Measurements from ENCODE around the gene RAI1. TPM values are rescaled to one million over a fixed set of nuclear protein-coding genes. Genes with fewer than 3 reads are reported as not detected.
A peak's percentile ranks its signal among the peaks of the same experiment; 100 is the strongest.

The RAI1 gene
- total and polyA plus RNA-seq, 2 of the 13 experiments (the other 11 are each of a cell fraction or from before 2014, with no cell fraction given) = 3.4 to 5.2 TPM

DNA sequence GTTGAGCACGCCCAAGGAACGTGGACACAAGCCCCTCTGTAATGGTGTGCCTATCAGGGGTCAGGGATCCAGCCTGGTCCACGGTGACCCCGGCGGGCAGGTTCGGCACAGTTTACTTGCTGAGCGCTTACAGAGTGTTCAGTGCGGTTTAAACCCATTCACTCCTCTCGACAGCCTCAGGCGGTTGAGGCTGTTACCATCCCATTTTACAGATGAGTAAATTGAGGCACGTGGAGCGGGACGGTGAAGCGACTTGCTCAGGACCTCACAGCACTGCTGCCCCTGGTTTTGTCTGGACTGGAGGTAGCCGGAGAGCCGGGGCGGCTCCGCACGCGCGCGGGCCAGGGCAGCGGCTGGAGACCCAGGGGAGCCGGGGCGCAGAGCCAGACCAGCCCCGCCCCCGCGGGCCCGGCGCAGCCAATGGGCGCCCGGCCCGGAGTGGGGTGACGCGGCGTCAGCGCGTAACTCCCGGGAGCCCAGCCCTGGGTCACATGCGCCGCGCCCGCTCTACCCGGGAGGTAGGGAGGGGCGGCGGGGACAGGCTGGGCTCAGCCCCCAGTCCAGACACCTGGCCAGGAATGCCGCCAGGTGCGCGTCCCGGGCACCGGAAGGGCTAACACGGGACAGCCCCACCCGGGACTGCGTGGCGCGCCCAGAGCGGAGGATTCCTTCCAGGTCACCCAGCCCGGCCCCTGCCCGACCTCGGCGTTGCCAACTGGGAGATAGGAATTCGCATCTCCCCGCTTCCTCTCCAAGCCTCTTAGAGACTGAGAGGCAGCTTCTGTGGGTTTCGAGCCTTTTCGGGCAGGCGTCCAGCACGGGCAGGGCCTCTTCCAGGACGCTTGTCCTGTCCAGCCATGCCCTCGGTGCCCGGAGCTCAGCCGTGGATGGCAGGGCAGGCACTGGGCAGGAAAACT is 158.8 kb downstream of the RAI1 start (continued):
- TF ChIP-seq HNF4G (IDR thresholded peaks at IDR 0.05; ENCODE audit: borderline replicate concordance, low read depth, low read length) (no peak; the same call in 1 of the 2 replicates), HNF4G (CRISPR knock-in tag; IDR thresholded peaks at IDR 0.05; ENCODE audit: borderline replicate concordance, low read depth) (no peak; the same call in 1 of the 2 replicates), FOXO1 (CRISPR knock-in tag; IDR thresholded peaks at IDR 0.05) (peak; percentile 47), NR2C2 (CRISPR knock-in tag; IDR thresholded peaks at IDR 0.05; ENCODE audit: borderline replicate concordance) (peak; percentile 95), ZNF550 (CRISPR knock-in tag; IDR thresholded peaks at IDR 0.05; ENCODE audit: borderline replicate concordance) (no peak), NR2F1 (CRISPR knock-in tag; IDR thresholded peaks at IDR 0.05) (peak; percentile 50 to 62), ZNF441 (CRISPR knock-in tag; IDR thresholded peaks at IDR 0.05; ENCODE audit: borderline replicate concordance) (peak; percentile 75; the same call in 1 of the 2 replicates), ZNF12 (CRISPR knock-in tag; IDR thresholded peaks at IDR 0.05) (no peak), TMF1 (CRISPR knock-in tag; IDR thresholded peaks at IDR 0.05; ENCODE audit: low read depth) (peak; percentile 70; the same call in 1 of the 2 replicates)
- TF ChIP-seq, protein P1, sequence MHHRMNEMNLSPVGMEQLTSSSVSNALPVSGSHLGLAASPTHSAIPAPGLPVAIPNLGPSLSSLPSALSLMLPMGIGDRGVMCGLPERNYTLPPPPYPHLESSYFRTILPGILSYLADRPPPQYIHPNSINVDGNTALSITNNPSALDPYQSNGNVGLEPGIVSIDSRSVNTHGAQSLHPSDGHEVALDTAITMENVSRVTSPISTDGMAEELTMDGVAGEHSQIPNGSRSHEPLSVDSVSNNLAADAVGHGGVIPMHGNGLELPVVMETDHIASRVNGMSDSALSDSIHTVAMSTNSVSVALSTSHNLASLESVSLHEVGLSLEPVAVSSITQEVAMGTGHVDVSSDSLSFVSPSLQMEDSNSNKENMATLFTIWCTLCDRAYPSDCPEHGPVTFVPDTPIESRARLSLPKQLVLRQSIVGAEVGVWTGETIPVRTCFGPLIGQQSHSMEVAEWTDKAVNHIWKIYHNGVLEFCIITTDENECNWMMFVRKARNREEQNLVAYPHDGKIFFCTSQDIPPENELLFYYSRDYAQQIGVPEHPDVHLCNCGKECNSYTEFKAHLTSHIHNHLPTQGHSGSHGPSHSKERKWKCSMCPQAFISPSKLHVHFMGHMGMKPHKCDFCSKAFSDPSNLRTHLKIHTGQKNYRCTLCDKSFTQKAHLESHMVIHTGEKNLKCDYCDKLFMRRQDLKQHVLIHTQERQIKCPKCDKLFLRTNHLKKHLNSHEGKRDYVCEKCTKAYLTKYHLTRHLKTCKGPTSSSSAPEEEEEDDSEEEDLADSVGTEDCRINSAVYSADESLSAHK (CRISPR knock-in tag; IDR thresholded peaks at IDR 0.05; ENCODE audit: borderline replicate concordance) = no peak
- TF ChIP-seq, protein P2, sequence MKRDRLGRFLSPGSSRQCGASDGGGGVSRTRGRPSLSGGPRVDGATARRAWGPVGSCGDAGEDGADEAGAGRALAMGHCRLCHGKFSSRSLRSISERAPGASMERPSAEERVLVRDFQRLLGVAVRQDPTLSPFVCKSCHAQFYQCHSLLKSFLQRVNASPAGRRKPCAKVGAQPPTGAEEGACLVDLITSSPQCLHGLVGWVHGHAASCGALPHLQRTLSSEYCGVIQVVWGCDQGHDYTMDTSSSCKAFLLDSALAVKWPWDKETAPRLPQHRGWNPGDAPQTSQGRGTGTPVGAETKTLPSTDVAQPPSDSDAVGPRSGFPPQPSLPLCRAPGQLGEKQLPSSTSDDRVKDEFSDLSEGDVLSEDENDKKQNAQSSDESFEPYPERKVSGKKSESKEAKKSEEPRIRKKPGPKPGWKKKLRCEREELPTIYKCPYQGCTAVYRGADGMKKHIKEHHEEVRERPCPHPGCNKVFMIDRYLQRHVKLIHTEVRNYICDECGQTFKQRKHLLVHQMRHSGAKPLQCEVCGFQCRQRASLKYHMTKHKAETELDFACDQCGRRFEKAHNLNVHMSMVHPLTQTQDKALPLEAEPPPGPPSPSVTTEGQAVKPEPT (CRISPR knock-in tag; IDR thresholded peaks at IDR 0.05; ENCODE audit: low read depth) = 0 out of 2 replicates have a peak, but pooled peaks have one; percentile 38
- TF ChIP-seq, protein P3, sequence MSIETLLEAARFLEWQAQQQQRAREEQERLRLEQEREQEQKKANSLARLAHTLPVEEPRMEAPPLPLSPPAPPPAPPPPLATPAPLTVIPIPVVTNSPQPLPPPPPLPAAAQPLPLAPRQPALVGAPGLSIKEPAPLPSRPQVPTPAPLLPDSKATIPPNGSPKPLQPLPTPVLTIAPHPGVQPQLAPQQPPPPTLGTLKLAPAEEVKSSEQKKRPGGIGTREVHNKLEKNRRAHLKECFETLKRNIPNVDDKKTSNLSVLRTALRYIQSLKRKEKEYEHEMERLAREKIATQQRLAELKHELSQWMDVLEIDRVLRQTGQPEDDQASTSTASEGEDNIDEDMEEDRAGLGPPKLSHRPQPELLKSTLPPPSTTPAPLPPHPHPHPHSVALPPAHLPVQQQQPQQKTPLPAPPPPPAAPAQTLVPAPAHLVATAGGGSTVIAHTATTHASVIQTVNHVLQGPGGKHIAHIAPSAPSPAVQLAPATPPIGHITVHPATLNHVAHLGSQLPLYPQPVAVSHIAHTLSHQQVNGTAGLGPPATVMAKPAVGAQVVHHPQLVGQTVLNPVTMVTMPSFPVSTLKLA (IDR thresholded peaks at IDR 0.05) = no peak
- TF ChIP-seq, protein P4, sequence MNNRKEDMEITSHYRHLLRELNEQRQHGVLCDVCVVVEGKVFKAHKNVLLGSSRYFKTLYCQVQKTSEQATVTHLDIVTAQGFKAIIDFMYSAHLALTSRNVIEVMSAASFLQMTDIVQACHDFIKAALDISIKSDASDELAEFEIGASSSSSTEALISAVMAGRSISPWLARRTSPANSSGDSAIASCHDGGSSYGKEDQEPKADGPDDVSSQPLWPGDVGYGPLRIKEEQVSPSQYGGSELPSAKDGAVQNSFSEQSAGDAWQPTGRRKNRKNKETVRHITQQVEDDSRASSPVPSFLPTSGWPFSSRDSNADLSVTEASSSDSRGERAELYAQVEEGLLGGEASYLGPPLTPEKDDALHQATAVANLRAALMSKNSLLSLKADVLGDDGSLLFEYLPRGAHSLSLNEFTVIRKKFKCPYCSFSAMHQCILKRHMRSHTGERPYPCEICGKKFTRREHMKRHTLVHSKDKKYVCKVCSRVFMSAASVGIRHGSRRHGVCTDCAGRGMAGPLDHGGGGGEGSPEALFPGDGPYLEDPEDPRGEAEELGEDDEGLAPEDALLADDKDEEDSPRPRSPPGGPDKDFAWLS (CRISPR knock-in tag; IDR thresholded peaks at IDR 0.05; ENCODE audit: borderline replicate concordance) = no peak
- TF ChIP-seq, protein P5, sequence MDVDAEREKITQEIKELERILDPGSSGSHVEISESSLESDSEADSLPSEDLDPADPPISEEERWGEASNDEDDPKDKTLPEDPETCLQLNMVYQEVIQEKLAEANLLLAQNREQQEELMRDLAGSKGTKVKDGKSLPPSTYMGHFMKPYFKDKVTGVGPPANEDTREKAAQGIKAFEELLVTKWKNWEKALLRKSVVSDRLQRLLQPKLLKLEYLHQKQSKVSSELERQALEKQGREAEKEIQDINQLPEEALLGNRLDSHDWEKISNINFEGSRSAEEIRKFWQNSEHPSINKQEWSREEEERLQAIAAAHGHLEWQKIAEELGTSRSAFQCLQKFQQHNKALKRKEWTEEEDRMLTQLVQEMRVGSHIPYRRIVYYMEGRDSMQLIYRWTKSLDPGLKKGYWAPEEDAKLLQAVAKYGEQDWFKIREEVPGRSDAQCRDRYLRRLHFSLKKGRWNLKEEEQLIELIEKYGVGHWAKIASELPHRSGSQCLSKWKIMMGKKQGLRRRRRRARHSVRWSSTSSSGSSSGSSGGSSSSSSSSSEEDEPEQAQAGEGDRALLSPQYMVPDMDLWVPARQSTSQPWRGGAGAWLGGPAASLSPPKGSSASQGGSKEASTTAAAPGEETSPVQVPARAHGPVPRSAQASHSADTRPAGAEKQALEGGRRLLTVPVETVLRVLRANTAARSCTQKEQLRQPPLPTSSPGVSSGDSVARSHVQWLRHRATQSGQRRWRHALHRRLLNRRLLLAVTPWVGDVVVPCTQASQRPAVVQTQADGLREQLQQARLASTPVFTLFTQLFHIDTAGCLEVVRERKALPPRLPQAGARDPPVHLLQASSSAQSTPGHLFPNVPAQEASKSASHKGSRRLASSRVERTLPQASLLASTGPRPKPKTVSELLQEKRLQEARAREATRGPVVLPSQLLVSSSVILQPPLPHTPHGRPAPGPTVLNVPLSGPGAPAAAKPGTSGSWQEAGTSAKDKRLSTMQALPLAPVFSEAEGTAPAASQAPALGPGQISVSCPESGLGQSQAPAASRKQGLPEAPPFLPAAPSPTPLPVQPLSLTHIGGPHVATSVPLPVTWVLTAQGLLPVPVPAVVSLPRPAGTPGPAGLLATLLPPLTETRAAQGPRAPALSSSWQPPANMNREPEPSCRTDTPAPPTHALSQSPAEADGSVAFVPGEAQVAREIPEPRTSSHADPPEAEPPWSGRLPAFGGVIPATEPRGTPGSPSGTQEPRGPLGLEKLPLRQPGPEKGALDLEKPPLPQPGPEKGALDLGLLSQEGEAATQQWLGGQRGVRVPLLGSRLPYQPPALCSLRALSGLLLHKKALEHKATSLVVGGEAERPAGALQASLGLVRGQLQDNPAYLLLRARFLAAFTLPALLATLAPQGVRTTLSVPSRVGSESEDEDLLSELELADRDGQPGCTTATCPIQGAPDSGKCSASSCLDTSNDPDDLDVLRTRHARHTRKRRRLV (CRISPR knock-in tag; IDR thresholded peaks at IDR 0.05) = peak; percentile 85; the same call in 1 of the 2 replicates

Measured in HepG2 (cell line).